Measurements from ENCODE around the gene THRSP.

DNA sequence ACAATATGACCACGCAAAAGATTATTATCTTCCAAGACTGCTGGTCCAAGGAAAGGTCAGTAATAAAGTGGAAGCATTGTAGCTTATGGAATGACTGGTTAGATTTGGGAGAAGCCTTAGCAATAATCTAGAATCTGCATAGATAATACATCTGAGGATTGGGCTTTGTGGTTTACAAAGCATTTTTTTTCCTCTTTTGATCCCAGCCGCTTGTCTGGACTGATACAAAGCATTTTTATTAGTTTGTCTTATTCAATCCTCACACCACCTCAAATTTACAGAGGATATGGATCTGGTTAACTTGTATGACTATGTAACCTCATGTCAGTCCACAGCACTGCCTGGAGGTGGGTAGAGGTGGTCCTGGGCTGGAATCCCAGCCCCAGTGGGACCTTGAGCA, 990 bp upstream of the THRSP start:
- TF ChIP-seq, protein P1, sequence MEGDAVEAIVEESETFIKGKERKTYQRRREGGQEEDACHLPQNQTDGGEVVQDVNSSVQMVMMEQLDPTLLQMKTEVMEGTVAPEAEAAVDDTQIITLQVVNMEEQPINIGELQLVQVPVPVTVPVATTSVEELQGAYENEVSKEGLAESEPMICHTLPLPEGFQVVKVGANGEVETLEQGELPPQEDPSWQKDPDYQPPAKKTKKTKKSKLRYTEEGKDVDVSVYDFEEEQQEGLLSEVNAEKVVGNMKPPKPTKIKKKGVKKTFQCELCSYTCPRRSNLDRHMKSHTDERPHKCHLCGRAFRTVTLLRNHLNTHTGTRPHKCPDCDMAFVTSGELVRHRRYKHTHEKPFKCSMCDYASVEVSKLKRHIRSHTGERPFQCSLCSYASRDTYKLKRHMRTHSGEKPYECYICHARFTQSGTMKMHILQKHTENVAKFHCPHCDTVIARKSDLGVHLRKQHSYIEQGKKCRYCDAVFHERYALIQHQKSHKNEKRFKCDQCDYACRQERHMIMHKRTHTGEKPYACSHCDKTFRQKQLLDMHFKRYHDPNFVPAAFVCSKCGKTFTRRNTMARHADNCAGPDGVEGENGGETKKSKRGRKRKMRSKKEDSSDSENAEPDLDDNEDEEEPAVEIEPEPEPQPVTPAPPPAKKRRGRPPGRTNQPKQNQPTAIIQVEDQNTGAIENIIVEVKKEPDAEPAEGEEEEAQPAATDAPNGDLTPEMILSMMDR (IDR thresholded peaks at IDR 0.05) = no peak
- no peak for TF ChIP-seq POLR2A (IDR thresholded peaks at IDR 0.05)

All from right lobe of liver (tissue), 4 donors.